Measurements from ENCODE around the gene TXNRD1.
"Not testable (repeated sequence)": the region's sequence is repeated elsewhere in the genome, so short reads cannot be mapped to it uniquely, and the experiment has no call there.

Gene TXNRD1

GRCh38 chr12:104197264-104197663, 18.3 kb upstream of the TXNRD1 start:
- no peak for DNase-seq

DNA sequence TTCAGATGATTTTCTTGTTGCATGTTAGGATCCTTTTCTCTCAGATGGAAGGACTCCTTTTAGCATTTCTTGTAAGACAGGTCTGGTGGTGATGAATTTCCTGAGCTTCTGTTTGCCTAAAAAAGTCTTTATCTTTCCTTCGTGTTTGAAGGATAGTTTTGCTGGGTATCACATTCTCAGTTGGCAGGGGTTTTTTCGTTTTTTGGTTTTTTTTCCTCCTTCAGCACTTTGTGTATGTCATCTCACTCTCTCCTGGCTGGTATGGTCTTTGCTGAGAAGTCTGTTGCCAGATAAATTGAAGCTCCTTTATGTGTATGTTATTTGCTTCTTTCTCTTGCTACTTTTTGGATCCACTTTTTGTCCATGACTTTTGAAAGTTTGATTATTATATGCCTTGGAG, 15.6 kb upstream of the TXNRD1 start:
- no peak for DNase-seq

DNA sequence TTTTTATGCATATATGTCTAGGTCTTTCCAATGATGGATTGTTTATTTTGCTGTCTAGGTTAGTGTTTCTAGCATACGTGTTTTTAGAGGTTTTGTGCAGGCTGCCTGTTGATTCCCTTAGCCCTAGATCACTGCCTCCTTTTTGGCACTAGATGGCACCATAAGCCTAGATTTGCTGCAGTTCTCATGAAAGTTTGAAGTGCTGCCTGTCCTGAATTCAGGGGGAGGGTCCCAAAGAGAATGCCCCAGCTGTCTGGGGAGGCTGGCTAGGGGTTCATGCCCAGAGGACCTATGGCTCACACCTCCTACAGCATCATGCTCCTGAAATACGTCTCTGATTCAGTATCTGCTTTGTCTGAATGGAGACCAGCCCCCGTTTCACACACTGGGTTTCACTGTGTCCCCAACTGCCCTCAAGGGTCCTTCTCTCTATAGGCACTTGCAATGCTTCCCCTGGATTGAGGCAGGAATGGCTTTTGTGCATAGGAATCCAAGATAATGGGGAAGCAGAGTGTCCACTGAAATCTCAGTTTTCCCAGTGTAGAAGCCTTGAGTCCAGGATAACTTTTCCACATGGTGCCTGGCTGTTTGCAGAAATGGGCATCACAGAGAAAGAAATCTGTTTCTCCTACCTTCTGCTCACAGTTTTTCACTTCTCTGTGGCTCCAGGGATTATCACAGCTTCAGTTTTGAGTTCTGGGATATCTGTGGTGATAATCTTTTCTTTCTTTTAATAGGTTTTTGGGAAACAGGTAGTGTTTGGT, 14.2 kb upstream of the TXNRD1 start:
- DNase-seq, result peak; percentile 74 to 86

DNA sequence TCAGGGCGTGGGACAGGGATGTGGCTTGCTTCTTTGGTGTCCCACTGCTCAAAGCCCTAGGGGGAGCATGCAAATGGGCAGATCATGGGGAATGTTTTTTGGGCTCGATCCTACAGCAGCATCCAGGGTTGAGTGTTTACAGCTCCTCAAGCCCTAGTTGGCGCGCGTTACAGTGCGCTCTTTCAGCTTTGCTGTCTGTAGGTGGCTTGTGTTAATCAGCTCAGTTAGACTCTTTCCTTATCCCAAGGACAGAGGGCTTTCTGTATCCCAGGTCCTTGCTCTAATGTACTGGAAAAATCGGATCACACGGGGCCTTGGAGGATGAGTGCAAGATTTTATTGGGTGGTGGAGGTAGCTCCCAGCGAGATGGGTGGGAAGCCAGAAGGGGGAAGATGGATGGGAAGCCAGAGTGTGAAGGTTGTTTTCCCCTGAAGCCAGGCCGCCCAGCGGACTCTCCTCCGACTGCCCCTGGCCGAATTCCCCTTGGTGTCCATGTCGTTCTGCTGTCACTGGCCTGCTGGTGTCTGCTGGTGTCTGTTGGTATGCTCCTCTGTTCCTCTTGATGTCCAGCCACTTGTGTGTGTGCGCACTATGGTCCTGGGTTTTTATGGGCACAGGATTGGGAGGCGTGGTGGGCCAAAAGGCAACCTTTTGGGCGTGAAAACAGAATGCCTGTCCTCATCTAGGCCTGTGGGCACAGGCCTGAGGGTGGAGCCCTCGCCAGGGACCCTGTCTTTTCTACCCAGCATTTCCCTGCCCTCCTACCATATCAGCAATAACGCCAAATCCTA, 10.7 kb upstream of the TXNRD1 start:
- DNase-seq, result no peak

DNA sequence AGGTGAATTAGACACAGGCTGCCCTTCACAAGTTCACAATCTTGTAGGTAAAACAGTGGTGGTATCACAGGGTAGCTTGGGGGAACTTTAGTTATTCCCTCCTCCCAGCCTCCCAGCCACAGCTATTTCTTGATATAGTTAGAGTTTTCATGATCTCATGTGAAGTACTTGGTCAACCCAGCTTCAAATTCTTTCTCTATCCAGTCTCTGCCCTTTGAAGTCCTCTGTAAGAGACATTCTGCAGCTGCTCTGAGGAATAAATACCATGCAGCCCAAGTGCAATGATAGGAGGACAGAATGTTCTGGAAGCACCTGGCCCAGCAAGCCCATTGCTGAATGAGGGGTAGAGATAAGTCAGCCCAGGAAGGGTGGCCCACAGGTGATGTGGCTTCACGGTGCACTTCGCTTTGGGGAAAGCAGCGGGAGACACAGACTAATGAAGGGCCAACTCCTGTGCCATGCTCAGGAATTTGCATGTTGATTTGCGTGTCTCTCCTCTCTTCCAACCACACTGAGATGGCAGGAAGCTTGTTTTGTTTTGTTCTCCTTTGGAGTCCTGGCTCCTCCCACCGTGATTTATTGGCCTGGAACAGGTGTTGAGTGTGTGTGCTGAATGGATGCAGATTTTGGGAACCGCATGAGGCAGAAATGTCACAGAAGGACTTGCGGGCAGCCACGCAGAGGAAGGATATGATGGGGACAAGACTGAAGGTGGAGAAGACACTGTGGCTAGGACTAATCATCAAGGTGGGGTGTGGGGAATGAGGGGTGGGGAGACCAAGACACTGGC, 8.0 kb upstream of the TXNRD1 start:
- no peak for DNase-seq

DNA sequence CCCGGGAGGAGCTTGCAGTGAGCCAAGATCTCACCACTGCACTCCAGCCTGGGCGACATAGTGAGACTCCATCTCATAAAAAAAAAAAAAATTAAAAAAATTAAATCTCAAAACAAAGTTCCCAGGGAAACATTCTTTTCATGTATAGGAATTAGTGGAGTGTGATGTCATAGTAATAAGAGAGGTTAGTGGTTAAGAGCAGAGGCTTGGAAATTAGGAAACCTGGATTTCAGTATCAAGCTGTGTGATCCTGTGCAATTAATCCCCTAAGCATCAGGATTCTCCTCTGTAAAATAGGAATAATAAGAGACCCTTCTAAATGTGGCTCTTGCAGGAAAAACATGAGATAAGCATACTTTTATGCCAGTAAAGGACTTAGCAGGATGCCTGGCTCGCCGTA, 3.1 kb upstream of the TXNRD1 start:
- DNase-seq, result no peak

- DNase-seq, result no peak
These were observed 1.6 kb upstream of the TXNRD1 start for GRCh38 chr12:104213952-104214351.

GRCh38 chr12:104216521-104216924, 944 bp downstream of the TXNRD1 start:
- no peak for DNase-seq

DNA sequence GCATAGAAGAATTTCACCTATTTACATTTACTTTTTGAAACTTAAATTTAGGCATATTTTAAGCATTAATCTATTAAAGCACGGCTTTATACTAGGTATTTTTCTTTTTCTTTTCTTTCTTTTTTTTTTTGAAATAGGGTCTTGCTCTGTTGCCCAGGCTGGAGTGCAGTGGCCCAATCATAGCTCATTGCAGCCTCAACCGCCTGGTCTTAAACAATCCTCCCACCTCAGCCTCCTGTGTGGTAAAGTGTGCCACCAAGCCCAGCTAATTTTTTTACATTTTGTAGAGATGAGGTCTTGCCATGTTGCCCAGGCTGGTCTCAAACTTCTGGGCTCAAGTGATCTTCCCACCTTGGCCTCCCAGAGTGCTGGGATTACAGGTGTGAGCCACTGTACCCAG, 2.9 kb downstream of the TXNRD1 start:
- not testable (repeated sequence) for DNase-seq

- no peak for DNase-seq
These were observed 3.4 kb downstream of the TXNRD1 start for GRCh38 chr12:104218935-104219334.

DNA sequence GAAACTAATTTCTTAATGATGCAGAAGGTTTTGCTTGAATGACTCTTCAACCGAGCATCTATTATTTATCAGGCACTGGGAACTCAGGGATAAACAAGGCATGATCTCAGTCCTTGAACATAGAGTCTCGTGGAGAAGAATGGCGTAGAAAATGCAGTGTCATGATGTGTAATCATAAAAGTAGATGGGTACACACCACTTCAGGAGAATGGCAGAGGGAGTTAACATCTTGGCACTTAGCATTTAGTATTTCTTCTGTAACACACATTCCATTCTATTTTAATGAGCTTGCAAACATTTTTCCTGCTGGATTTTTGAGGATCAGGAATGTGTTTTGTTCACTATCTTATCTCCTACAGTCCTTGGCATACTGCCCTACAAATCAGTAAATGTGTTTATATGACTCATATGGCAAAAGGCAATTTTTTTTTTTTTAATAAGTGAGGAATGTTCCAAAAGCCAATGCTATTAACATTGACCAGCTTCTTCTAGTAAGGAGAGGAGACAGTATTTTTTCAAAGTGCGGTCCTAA, 3.8 kb downstream of the TXNRD1 start:
- no peak for DNase-seq

- DNase-seq, result peak; percentile 39 to 52
These were observed 4.4 kb downstream of the TXNRD1 start for GRCh38 chr12:104219908-104220404.

DNA sequence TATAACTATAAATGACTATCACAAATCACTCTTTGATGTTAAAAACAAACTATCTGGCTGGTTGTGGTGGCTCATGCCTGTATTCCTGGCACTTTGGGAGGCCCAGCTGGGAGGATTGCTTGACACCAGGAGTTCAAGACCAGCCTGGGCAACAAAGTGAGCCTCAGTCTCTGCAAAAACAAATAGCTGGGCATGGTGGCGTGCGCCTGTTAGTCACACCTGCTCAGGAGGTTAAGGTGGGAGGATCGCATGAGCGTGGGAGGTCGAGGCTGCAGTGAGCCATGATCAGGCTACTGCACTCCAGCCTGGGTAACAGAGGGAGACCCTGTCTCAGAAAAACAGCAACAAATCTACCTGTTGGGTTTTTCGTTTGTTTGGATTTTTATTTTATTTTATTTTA, 5.4 kb downstream of the TXNRD1 start:
- no peak for DNase-seq

DNA sequence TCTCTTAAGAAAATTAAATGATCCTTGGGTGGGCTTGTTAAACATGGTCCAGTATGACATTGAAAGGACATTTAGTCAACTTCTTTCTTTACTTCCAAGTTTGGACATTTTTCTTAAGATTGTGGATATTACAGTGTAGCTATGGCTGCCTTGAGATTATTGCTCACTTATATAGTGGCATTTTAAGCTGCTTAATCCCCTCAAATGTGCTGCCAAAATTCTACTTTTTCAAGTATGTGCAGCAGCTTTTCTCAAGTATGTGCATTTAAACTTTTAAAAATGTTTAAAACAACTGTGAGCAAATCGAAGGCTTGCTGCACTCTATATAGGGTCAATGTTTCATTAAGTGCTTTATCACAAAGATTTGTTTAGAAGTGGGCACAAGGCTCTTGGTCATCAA, 7.4 kb downstream of the TXNRD1 start:
- DNase-seq, result no peak

DNA sequence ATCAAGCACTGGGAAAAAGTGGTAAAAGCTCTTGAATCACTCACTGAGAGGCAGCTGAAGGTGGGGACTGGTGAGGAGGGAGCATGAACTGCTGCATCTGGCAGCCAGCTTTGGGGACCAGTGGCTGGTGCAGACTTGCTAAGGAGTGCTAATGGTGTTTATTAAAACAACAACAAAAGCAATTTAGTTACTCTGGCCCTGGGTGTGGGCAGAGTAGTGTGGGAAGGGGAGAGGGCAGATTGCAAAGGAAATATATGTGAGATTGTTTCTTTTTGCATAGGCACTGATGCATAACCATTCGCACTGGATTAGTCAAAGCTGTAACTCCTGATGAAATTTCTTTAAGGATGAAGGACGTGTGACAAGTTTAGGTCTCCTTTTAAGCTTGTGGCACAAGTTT, 8.1 kb downstream of the TXNRD1 start:
- DNase-seq, result no peak

- DNase-seq, result no peak
These were observed 11.1 kb downstream of the TXNRD1 start for GRCh38 chr12:104226672-104227071.

DNA sequence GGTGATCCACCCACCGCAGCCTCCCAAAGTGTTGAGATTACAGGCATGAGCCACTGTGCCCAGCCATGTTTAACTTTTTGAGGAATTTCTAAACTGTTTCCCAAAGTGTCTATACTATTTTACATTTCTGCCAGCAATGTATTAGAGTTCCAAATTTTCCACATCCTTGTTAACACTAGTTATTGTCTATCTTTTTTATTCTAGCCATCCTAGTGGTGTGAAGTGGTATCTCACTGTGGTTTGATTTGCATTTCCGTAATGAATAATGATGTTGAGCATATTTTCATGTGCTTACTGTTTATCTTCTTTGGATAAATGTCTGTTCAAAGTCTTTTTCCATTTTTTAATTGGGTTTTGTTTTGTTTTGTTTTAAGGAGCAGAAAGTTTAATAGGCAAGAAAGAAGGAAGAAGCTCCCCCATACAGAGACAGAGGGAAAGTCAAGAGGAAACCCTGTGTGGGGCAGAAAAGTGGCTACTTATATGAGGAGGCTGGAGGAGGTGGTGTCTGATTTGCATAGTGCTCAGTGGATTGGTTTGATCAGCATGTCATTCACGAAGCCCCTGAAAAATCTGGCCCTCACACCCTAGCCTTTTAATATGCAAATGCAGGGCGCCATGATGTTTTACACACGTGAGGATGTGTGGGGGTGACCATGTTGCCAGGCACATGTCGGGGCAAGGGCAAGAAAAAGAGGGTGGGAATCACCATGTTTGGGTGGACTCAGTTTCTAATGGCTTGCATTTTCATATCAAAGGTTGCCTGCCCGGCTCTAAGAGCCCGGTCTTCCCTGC, 14.9 kb downstream of the TXNRD1 start:
- no peak for DNase-seq

GRCh38 chr12:104232609-104233280, 17.2 kb downstream of the TXNRD1 start:
- no peak for DNase-seq

DNA sequence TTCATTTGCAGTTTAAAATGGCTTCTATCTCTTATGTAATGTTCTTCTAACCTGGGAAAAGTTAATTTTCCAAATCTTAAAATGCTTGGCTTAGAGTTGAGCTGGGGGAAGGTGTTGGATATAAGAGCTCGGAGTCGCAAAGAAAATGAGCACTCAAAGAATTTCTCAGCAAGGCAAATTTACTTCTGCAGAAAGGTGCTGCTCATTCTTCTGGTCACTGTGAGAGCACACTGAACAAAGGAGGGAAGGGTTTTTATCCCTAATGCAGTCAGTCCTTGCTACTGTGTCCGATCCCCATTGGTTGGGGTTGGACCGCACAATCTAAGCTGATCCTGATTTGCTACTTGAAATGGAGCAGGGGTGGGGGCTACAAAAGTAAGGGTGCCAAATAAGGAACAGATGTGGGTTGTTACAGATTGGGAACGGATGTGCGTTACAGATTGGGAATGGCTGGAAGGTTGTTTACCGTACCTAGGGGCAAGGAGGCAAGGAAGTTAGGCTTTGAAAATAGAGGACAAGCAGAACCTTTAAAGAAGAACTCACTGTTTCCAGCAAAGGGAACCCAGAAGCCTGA, 19.4 kb downstream of the TXNRD1 start:
- DNase-seq, result no peak

DNA sequence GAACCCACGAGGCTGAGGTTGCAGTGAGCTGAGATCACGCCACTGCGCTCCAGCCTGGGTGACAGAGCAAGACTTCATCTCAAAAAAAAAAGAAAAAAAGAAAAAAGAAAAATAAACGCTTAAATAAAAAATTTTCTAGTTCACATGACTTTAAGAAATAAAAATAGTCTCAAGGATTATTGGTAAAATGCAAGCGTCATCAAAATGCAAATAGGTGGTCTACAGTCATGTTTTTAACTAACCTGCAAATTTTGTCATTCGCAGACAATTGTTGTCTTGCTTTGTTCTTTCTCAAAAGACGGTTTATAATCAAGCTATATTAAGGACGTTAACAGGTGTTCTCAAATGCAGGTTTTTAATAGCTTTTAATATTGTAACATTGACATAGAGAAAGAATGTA, 22.4 kb downstream of the TXNRD1 start:
- DNase-seq, result no peak

DNA sequence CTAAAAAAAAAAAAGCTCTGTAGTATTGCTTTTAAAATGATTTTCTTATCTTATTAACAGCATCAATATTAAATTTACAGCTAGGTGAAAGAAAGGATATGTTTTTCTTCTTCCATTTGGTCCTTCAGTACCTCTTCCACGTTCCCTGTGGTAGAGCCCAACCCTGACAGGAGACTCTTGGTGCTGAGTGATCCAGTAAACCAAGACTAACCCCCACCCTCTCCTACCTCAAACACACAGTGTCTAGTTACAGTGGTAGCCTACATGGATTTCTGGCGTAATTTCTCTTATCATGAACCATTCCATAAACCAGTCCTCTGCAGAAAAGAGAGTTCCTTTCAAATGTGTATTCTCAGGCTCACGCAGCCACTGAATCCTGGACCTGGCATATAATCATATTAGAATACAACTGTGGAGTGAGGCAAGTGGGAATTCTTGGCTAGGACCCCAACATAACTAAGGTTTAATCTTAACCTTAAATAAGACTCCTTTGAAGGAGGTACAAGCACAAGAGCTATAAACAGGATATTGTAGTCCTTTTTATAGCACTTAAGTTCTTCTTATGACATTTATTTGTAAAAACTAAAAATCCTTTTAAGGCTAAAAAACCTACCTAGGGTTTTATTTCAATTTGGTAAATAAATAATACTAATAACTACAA, 27.1 kb downstream of the TXNRD1 start:
- no peak for DNase-seq
